ENCODE measurements around the gene MMD2.

The MMD2 gene

DNA sequence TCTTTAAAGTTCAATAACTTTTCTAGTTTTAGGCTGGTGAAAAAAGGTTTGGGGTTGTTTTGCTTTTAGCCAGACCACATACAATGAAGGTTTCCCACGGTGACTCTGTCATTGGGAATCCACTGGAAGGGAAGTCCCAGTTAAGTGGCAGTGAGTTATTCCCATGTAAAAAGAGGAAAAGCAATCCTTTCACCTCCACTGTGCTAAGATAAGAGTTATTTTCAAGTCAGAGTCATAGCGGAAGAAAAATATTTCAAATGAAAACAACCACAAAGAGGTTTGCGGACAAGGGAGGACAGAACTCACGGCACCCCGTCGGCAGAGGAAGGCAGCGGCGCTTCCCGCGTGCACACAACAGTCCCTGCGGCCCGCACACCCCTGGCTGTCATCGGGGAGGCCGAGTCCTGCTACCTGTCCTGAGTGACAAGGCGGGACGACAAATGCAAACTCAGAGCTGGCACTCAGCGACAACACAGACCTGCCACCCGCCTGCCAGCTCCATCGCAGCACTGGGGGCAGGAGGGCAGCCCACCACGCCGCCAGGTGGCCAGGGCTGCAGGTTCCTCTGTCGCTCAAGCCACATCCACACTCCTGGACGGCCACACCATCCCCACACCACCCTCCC lies 87.8 kb downstream of the MMD2 start:
- Histone ChIP-seq H3K27ac (ENCODE audit: low read length) (no peak overlapping the region), H3K9ac (ENCODE audit: low read length) (no peak overlapping the region), H3K27me3 (replicated peaks; ENCODE audit: insufficient read depth, low read length) (peaks cover 58% of the 10 kb centered on the region), H2AFZ (ENCODE audit: low read length) (no peak overlapping the region), H3K4me3 (ENCODE audit: low read length) (no peak overlapping the region), H3K9me3 (replicated peaks; ENCODE audit: insufficient read depth, low read length) (no peaks in the 10 kb centered on the region), H4K20me1 (ENCODE audit: insufficient read depth, low read length) (no peaks in the 10 kb centered on the region), H3K36me3 (replicated peaks; ENCODE audit: insufficient read depth, low read length) (no peaks in the 10 kb centered on the region), H3K4me1 (ENCODE audit: low read length) (no peaks in the 10 kb centered on the region), H3K9me2 (replicated peaks; ENCODE audit: insufficient read depth, low read length) (no peaks in the 10 kb centered on the region), H3F3A (ENCODE audit: insufficient read depth, low read length) (no peaks in the 10 kb centered on the region), H3K79me2 (ENCODE audit: low read length) (no peaks in the 10 kb centered on the region), H3K4me2 (ENCODE audit: low read depth, low read length) (no peak overlapping the region)
- no peak for DNase-seq
- TF ChIP-seq CTCF (IDR thresholded peaks at IDR 0.05; ENCODE audit: low read length) (no peak), EZH2phosphoT487 (IDR thresholded peaks at IDR 0.05; ENCODE audit: low read length) (no peak), EZH2 (optimal IDR thresholded peaks at IDR 0.05; ENCODE audit: low read depth, low read length) (no peak)

DNA sequence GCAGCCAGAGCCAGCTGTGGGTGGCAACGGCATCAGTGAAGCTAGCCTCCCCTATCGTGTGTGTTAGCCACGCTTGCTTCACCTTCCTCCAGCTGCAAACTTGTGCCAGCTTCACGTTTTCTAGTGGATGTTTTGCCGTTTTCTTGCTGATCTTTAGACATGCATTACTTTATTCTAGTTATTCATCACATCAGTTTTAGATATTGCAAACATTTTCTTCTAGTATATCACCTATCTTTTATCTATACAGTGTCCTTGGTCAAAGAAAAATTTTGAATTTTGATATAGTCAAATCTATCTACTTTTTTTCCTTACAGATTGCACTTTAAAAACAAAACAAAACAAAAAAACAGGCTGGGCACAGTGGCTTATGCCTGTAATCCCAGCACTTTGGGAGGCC lies 90.5 kb downstream of the MMD2 start:
- Histone ChIP-seq H3K9ac (ENCODE audit: low read length) (no peak overlapping the region), H3K36me3 (replicated peaks; ENCODE audit: insufficient read depth, low read length) (no peaks in the 10 kb centered on the region), H3K79me2 (ENCODE audit: low read length) (no peaks in the 10 kb centered on the region), H3K9me3 (replicated peaks; ENCODE audit: insufficient read depth, low read length) (no peaks in the 10 kb centered on the region), H3F3A (ENCODE audit: insufficient read depth, low read length) (no peaks in the 10 kb centered on the region), H4K20me1 (ENCODE audit: insufficient read depth, low read length) (no peaks in the 10 kb centered on the region), H3K9me2 (replicated peaks; ENCODE audit: insufficient read depth, low read length) (no peaks in the 10 kb centered on the region), H3K4me3 (ENCODE audit: low read length) (no peak overlapping the region), H3K4me2 (ENCODE audit: low read depth, low read length) (no peak overlapping the region), H2AFZ (ENCODE audit: low read length) (no peak overlapping the region), H3K4me1 (ENCODE audit: low read length) (no peaks in the 10 kb centered on the region), H3K27ac (ENCODE audit: low read length) (no peak overlapping the region), H3K27me3 (replicated peaks; ENCODE audit: insufficient read depth, low read length) (peaks cover 56% of the 10 kb centered on the region)
- TF ChIP-seq EZH2phosphoT487 (IDR thresholded peaks at IDR 0.05; ENCODE audit: low read length) (no peak), CTCF (IDR thresholded peaks at IDR 0.05; ENCODE audit: low read length) (no peak)
- no peak for DNase-seq

GRCh38 chr7:4866528-4867496 lies 92.2 kb downstream of the MMD2 start:
- TF ChIP-seq CTCF (IDR thresholded peaks at IDR 0.05; ENCODE audit: low read length) (no peak), EZH2 (optimal IDR thresholded peaks at IDR 0.05; ENCODE audit: low read depth, low read length) (no peak), EZH2phosphoT487 (IDR thresholded peaks at IDR 0.05; ENCODE audit: low read length) (no peak)
- Histone ChIP-seq H3F3A (ENCODE audit: insufficient read depth, low read length) (no peaks in the 10 kb centered on the region), H3K4me3 (ENCODE audit: low read length) (no peak overlapping the region), H3K36me3 (replicated peaks; ENCODE audit: insufficient read depth, low read length) (no peaks in the 10 kb centered on the region), H3K27ac (ENCODE audit: low read length) (no peak overlapping the region), H3K9ac (ENCODE audit: low read length) (no peak overlapping the region), H4K20me1 (ENCODE audit: insufficient read depth, low read length) (no peaks in the 10 kb centered on the region), H3K79me2 (ENCODE audit: low read length) (no peaks in the 10 kb centered on the region), H3K9me2 (replicated peaks; ENCODE audit: insufficient read depth, low read length) (no peaks in the 10 kb centered on the region), H3K4me2 (ENCODE audit: low read depth, low read length) (no peak overlapping the region), H3K27me3 (replicated peaks; ENCODE audit: insufficient read depth, low read length) (peaks cover 56% of the 10 kb centered on the region), H3K9me3 (replicated peaks; ENCODE audit: insufficient read depth, low read length) (no peaks in the 10 kb centered on the region), H3K4me1 (ENCODE audit: low read length) (no peaks in the 10 kb centered on the region), H2AFZ (ENCODE audit: low read length) (no peak overlapping the region)
- DNase-seq = no peak
